Peyer's patch (tissue), 4 donors: ENCODE results near the gene MDFI. TPM values are rescaled to one million over a fixed set of nuclear protein-coding genes. Genes with fewer than 3 reads are reported as not detected.

Experiments
- DNase-seq, 3 donors: peaks; one replicate each; pipeline ENCODE4 v3.0.0-alpha.2; 2017 to 2019
- H3K27ac ChIP-seq, 4 donors: fragments of 200-600 bp; sonication (generic); one replicate each; pipeline ENCODE4 v1.5.1; 2016 to 2019
- H3K27me3 ChIP-seq, 2 donors: fragments of 200-600 bp; sonication (generic); one replicate each; pipeline ENCODE4 v1.5.1; 2019
- H3K36me3 ChIP-seq, 3 donors: fragments of 200-600 bp; sonication (generic); one replicate each; pipeline ENCODE4 v1.5.1; 2016 to 2019
- H3K4me1 ChIP-seq, 4 donors: fragments of 200-600 bp; sonication (generic); one replicate each; pipeline ENCODE4 v1.5.1; 2016 to 2019
- H3K4me3 ChIP-seq, 4 donors: fragments of 200-600 bp; sonication (generic); 1 replicate in 3 of 4; 2 replicates in 1 of 4; pipeline ENCODE4 v1.5.1; 2016 to 2019; ENCODE audit warnings: mild to moderate bottlenecking in 1 of 4
- H3K9me3 ChIP-seq, 4 donors: fragments of 200-600 bp; sonication (generic); one replicate each; pipeline ENCODE4 v1.5.1; 2016 to 2019; ENCODE audit warnings: mild to moderate bottlenecking in 1 of 4
- POLR2A ChIP-seq, 2 donors: fragments of 450-650 bp; IDR thresholded peaks; one replicate each; pipeline ENCODE4 v1.5.1; 2017; ENCODE audit warnings: antibody characterized with exemption in 2 of 2, mild to moderate bottlenecking in 2 of 2, moderate library complexity in 2 of 2
- total RNA-seq, 4 donors: library from RNA; depleted of rRNA; stranded (reverse); fragments of >200 nt; gene quantifications; one replicate each; pipeline ENCODE4 v1.1.0, GENCODE V29; 2016
- TF ChIP-seq, protein P1 (sequence below), 6 experiments: fragments of 450-650 bp in 4 of 6; fragments of 200-600 bp in 2 of 6; sonication (generic) in 1 of 6; IDR thresholded peaks; one replicate each; pipeline ENCODE4 v1.5.1; 2017 to 2019; ENCODE audit warnings: antibody characterized with exemption in 6 of 6, mild to moderate bottlenecking in 3 of 6, moderate library complexity in 1 of 6

Gene MDFI
- total RNA-seq, 4 donors from 2014 or later, result 0.94 to 2.6 (median 2.4) TPM; not detected in 1

DNA sequence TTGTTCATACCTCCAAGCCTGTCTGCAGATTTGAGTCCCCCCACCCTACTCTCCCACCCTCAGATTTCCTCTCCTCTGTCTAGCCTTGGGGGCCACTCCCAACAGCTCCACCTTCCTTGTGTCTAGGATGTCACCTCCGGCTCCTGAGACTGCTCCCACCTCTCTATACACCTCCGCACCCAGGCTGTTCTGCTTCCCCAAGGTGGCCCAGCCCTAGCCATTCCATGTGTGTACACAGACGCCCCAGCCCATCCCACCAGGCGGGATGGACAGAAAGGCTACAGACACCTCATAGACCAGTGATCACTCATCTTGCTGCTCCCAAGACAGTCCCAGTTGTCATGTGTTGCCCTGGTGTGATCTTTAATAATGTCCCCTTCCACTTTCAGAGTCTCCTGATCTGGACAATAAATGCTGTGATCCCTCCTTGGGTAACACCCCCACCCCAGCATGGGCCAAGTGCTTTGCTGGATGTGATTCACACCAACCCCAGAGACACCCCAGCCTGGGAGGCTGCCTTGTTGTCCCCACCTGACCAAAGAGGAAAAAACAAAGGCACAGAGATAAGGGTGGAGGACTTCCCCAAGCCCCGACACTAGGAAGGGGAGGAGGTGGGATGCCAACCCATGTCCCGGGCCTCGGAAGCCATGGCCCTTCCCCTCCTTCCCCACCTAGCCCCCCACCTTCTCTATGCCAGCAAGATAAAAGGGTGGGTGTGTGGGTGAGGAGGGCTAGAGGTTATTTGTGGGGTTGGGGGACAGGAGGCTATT is 36.1 kb downstream of the MDFI start:
- TF ChIP-seq POLR2A (IDR thresholded peaks at IDR 0.05), result no peak
- TF ChIP-seq, protein P1, sequence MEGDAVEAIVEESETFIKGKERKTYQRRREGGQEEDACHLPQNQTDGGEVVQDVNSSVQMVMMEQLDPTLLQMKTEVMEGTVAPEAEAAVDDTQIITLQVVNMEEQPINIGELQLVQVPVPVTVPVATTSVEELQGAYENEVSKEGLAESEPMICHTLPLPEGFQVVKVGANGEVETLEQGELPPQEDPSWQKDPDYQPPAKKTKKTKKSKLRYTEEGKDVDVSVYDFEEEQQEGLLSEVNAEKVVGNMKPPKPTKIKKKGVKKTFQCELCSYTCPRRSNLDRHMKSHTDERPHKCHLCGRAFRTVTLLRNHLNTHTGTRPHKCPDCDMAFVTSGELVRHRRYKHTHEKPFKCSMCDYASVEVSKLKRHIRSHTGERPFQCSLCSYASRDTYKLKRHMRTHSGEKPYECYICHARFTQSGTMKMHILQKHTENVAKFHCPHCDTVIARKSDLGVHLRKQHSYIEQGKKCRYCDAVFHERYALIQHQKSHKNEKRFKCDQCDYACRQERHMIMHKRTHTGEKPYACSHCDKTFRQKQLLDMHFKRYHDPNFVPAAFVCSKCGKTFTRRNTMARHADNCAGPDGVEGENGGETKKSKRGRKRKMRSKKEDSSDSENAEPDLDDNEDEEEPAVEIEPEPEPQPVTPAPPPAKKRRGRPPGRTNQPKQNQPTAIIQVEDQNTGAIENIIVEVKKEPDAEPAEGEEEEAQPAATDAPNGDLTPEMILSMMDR (IDR thresholded peaks at IDR 0.05), result no peak
- Histone ChIP-seq H3K9me3 (no peaks in the 10 kb centered on the region), H3K27me3 (no peaks in the 10 kb centered on the region), H3K4me3 (no peak overlapping the region), H3K36me3 (no peaks in the 10 kb centered on the region), H3K4me1 (no peaks in the 10 kb centered on the region), H3K27ac (no peak overlapping the region)
- no peak for DNase-seq

DNA sequence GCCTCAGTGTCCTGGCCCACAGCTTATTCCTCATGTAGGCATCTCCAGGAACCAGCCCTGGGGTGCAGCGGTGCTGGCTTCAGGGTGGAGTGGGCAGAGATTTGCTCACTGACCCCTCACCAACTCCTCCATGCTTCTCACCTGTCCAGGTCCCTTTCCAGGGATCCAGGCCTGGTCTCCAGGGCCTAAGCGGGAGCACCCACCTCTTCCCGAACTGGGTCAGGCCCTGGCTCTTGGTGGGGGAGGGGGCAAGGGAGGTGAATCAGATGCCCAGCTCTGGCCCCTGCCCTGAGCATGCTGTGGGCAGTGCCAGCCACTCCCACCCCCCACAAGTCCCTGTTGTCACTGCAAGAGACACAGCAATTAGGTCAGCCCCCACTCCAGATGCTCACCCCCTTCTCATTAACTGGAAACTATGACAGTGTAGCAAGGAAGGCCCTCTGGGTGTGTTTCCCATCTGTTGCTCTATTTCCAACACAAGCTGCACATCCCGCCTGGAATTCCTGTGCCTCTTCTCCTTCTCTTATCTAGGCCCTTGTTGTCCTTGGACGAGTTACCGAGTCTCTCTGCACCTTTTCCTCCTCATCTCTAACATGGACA is 37.0 kb downstream of the MDFI start:
- TF ChIP-seq, protein P1 (IDR thresholded peaks at IDR 0.05), result no peak
- TF ChIP-seq POLR2A (IDR thresholded peaks at IDR 0.05), result no peak
- no peaks in the 10 kb centered on the region for H3K36me3 ChIP-seq
- H3K9me3 ChIP-seq, result no peaks in the 10 kb centered on the region
- no peaks in the 10 kb centered on the region for H3K27me3 ChIP-seq
- H3K4me1 ChIP-seq, result no peaks in the 10 kb centered on the region
- H3K4me3 ChIP-seq, result no peak overlapping the region
- peak in 1 of 3 donors; percentile 32 for DNase-seq
- no peak overlapping the region for H3K27ac ChIP-seq

DNA sequence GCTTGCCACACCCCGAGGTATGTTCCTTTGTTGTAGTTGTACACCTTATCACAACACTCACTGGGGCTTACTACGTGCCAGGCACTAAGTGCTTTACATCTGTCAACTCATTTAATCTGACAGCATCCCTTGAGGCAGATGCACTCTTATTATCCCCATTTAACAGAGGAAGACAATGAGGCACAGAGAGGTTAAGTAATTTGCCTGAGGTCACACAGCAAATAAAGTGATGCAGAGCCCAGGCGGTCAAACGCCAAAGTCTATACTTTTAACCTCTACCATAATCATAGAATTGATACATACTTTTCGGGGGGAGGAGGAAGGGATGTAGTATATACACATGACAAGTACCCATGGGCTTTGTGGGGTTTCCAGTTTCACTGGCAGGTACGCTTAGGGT is 37.7 kb downstream of the MDFI start:
- Histone ChIP-seq H3K27ac (no peak overlapping the region), H3K4me1 (no peaks in the 10 kb centered on the region), H3K27me3 (no peaks in the 10 kb centered on the region), H3K9me3 (no peaks in the 10 kb centered on the region), H3K4me3 (no peak overlapping the region), H3K36me3 (no peaks in the 10 kb centered on the region)
- no peak for DNase-seq
- no peak for TF ChIP-seq POLR2A (IDR thresholded peaks at IDR 0.05)

DNA sequence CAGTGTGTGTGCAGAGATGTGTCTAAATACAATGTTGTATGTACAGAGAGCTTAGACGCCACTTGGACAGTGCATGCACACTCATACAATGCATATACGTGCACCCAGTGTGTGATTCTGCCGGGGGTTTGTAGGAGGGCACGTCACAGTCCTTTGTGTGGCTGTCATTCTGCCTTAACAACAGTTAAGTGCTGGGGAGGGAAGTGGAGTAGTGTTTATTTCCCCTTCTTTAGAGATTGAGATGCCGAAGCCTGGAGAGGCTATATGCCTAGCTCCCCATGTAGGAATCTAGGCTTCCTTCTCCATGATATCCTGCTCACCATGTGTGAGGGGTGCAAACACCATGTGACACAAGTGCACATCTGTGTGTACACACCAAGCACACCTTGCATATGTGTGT is 38.2 kb downstream of the MDFI start:
- H3K27ac ChIP-seq, result no peak overlapping the region

DNA sequence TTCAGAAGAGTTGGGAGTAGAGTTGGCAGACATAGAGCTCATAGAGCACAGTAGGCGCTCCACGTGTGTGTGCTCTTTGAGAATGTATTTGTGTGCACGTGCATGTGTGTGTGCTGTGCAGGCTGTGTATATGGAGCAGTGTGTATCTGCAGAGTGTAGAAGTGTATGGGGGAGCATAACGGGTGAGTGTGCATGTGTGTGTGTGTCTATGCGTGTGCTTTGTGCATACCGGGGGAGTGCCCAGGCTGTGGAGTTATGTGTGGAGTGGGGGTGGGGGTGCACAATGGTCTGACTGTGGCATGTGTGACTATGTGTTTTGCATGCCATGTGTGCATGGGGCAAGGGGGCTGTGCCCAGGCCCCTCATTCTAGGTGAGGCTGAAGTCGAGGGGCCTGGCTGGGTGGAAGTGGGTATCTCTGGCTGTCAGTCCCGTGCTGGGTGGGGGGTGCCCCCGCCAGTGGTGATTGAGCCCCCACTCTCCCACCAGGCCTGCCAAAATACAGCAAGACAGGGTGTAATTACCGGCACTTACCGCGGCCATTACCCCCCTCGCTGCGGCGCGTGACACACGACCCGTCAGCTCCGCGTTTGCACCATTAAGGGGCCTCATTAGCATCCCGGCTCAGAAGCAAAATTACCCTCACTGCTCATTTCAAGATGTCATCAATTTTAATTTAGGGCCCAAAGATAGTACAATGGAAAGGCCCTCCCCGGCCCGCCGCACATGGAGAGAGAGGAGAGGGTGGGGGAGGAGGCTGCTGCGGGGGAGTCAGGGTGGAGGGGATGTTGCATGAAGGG is 39.1 kb downstream of the MDFI start:
- Histone ChIP-seq H3K4me3 (no peak overlapping the region), H3K27me3 (no peaks in the 10 kb centered on the region), H3K27ac (no peak overlapping the region), H3K4me1 (peaks cover 0 to 5% (median 2%) of the 10 kb centered on the region in 4 donors), H3K36me3 (no peaks in the 10 kb centered on the region), H3K9me3 (no peaks in the 10 kb centered on the region)
- DNase-seq, result peak in 1 of 3 donors; percentile 25
- TF ChIP-seq POLR2A (IDR thresholded peaks at IDR 0.05), result no peak
- TF ChIP-seq, protein P1 (IDR thresholded peaks at IDR 0.05), result no peak

More for the DNA sequence above, 38.2 kb downstream of the MDFI start:
- H3K27me3 ChIP-seq, result no peaks in the 10 kb centered on the region
- no peaks in the 10 kb centered on the region for H3K36me3 ChIP-seq
- no peak overlapping the region for H3K4me3 ChIP-seq
- DNase-seq, result no peak
- H3K4me1 ChIP-seq, result no peaks in the 10 kb centered on the region
- no peaks in the 10 kb centered on the region for H3K9me3 ChIP-seq
- TF ChIP-seq, protein P1 (IDR thresholded peaks at IDR 0.05), result no peak
- TF ChIP-seq POLR2A (IDR thresholded peaks at IDR 0.05), result no peak
